Dermis blood vessel endothelial cell (primary cell): ENCODE data around the gene TLR7. TPM values are rescaled to one million over a fixed set of nuclear protein-coding genes. Genes with fewer than 3 reads are reported as not detected.

ENCODE experiments used
- DNase-seq: peaks from one replicate; pipeline ENCODE4 v3.0.0; 2010
- total RNA-seq: library from RNA; depleted of rRNA; stranded (reverse); fragments of >200 nt; gene quantifications from 2 replicates; pipeline ENCODE4 v1.2.3, GENCODE V29; 2014

The TLR7 gene
- total RNA-seq, 1 donor from 2014 or later = not detected

- DNase-seq = no peak
Observed at GRCh38 chrX:12934850-12935249, 68.0 kb downstream of the TLR7 start.

- DNase-seq = no peak
Observed at GRCh38 chrX:12936947-12937346, 70.1 kb downstream of the TLR7 start.

Other genes starting within 250 kb of the TLR7 start
- gene PRPS2, start 75.7 kb upstream of the TLR7 start, total RNA-seq = 21.3 and 27.7 TPM in 2 replicates
- gene TLR8, start 39.5 kb downstream of the TLR7 start, total RNA-seq = not detected in 2 replicates
- 8,354 and 18,147 TPM in 2 replicates for gene TMSB4X, start 108.0 kb downstream of the TLR7 start, total RNA-seq
- 0.05 TPM in 1 of 2 replicates, not detected in the other for gene FAM9C, start 177.5 kb downstream of the TLR7 start, total RNA-seq